Activated CD8-positive, alpha-beta T cell treated with anti-CD3 and anti-CD28 coated beads, Interleukin-2, amount 10 ng/mL, durations not matched to agents 7 days and 5 days (primary cell): ENCODE measurements around the gene CCL25. TPM values are rescaled to one million over a fixed set of nuclear protein-coding genes. Genes with fewer than 3 reads are reported as not detected.
"Not testable (repeated sequence)": the region's sequence is repeated elsewhere in the genome, so short reads cannot be mapped to it uniquely, and the experiment has no call there.

ENCODE experiments used
- ATAC-seq: fragments of 150-1000 bp; cut with Tn5 transposase; one replicate; pipeline ENCODE4 v1.10.0; 2021; ENCODE audit warnings: moderate library complexity
- CTCF ChIA-PET: fragments of 350-600 bp; sonication (Branson Sonifier 250); formaldehyde crosslinking; loops from one replicate; lab custom pipeline; 2021; ENCODE audit warnings: antibody characterized with exemption; lab: Charles Lee
- POLR2A ChIA-PET: fragments of 350-600 bp; sonication (Branson Sonifier 250); formaldehyde crosslinking; loops from one replicate; lab custom pipeline; 2021; ENCODE audit warnings: antibody characterized with exemption; lab: Charles Lee
- DNase-seq: peaks from one replicate; pipeline ENCODE4 v3.0.0-alpha.2; 2020
- H3K27ac Mint-ChIP-seq: one replicate; pipeline ENCODE4 v1.8.0; 2021; ENCODE audit warnings: mild to moderate bottlenecking, mixed read lengths
- H3K27me3 Mint-ChIP-seq: one replicate; pipeline ENCODE4 v1.8.0; 2021; ENCODE audit warnings: low read depth, mixed read lengths
- H3K36me3 Mint-ChIP-seq: one replicate; pipeline ENCODE4 v1.8.0; 2021; ENCODE audit warnings: low read depth, mixed read lengths
- H3K4me1 Mint-ChIP-seq: one replicate; pipeline ENCODE4 v1.8.0; 2021; ENCODE audit warnings: low read depth, mixed read lengths
- H3K4me3 Mint-ChIP-seq: one replicate; pipeline ENCODE4 v1.8.0; 2021; ENCODE audit warnings: mild to moderate bottlenecking, mixed read lengths
- H3K9me3 Mint-ChIP-seq: one replicate; pipeline ENCODE4 v1.8.0; 2022; ENCODE audit warnings: mixed read lengths; ENCODE audit not compliant: insufficient read depth
- total RNA-seq, 2 experiments: library from RNA; stranded (reverse); gene quantifications; one replicate each; pipeline ENCODE4 v1.2.3, GENCODE V29; 2021

CCL25 gene
- total RNA-seq, 2 experiments from 2014 or later: 10.0 to 10.2 TPM

DNA sequence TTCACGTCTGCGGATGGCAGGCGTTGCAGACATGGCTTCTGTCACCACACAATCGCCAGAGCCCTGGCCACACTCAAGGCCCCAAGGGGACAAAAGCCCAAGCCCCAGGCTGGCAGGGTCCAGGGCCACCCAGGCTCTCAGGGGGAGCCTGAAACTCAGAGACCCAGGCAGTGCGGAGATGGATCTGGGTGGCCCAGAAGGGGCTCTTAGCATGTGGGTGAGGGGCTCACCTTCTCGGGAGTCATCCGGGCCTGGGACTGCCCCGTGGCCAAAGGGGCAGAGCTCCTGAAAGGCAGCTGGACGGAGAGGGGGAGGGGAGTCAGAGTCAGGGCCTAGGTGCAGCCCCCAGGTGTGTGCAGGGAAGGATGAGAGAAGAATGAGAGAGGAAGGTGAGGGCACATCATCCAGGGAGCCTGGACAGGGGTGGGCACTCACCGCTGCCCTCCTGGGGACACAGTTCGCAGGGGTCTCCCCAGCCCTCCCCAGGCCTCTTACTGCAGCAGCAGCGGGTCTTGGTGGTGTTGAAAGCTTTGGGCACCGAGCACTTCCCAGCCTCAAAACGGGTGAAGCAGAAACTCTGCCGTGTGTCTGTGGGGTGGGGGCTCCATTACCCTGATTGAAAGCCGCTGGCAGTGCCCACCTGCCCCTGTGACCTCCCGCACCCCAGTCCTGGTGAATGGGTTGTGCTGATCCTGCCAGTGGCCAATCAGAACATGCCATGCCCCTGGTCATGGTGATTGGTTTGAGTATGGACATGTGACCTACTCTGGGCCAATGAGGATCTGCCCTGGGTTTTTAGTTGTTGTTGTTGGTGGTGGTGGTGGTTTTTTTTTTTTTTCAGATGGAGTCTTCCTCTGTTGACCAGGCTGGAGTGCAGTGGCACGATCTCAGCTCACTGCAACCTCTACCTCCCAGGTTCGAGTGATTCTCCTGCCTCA, 37.4 kb downstream of the CCL25 start:
- Mint-ChIP-seq H3K4me1 (no peaks in the 10 kb centered on the region), H3K4me3 (no peak overlapping the region), H3K36me3 (no peaks in the 10 kb centered on the region), H3K27ac (no peak overlapping the region), H3K27me3 (no peaks in the 10 kb centered on the region), H3K9me3 (peaks cover 7% of the 10 kb centered on the region)
- ChIA-PET CTCF (no interaction called here), POLR2A (no interaction called here)
- no peak for ATAC-seq
- DNase-seq: no peak

DNA sequence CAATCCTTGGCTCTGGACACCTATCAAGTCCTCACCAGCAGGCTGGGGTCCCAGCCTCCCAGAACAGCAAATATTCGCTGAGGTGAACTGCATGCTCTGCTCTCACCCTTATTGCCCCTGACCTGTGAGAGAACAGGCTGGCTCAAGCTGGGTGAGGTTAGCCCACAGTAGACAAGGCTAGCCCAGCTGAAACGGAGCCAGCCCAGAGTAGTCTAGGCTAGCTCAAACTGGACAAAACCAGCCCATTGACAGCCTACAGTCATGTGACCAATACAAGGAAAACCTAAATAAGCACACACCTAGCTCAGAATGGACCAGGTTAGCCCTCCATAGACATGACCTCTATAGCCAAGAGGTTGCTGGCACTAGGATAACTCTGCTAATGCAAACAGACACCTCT, 38.4 kb downstream of the CCL25 start:
- Mint-ChIP-seq H3K4me1 (no peaks in the 10 kb centered on the region), H3K36me3 (no peaks in the 10 kb centered on the region), H3K9me3 (peaks cover 11% of the 10 kb centered on the region), H3K27ac (no peak overlapping the region), H3K4me3 (no peak overlapping the region), H3K27me3 (no peaks in the 10 kb centered on the region)
- ChIA-PET POLR2A (no interaction called here), CTCF (no interaction called here)
- DNase-seq (no peak), ATAC-seq (no peak)

DNA sequence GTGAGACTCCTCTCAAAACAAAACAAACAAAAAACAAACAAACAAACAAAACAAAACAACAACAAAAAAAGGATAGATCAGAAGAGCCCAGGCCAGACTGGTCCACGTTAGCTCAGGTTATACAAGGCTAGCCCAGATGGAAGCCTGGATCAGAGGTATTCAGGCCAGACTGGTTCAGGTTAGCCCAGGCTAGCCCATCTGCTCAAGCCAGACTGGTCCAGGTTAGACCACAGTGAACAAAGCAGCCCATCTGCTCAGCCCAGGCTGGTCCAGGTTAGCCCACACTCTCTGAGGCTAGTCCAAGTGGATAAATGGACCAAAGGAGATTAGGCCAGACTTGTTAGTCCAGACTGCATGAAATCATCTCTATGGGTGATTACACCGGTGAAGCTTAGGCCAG, 41.2 kb downstream of the CCL25 start:
- Mint-ChIP-seq H3K36me3 (peaks cover 4% of the 10 kb centered on the region), H3K4me1 (no peaks in the 10 kb centered on the region), H3K4me3 (no peak overlapping the region), H3K9me3 (peaks cover 25% of the 10 kb centered on the region), H3K27me3 (peaks cover 3% of the 10 kb centered on the region), H3K27ac (no peak overlapping the region)
- DNase-seq: no peak
- CTCF ChIA-PET: no interaction called here
- POLR2A ChIA-PET: no interaction called here
- no peak for ATAC-seq

DNA sequence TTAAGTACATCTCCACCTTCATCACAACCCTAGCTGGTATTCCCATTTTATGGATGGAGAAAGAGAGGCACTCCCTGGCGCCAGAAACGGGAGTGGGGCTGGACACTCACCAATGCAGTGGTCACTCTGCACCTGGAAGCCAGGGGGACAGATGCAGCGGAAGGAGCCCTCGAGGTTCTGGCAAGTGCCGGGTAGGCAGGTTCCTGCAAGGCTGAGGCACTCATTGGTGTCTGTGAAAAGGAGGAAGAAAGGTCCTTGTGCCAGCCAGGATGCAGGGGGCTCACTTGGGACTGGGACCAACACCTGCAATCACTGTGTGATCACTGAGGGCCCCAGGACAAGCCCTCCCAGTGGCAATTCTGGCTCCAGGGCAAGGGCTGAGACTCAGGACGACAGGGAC, 41.8 kb downstream of the CCL25 start:
- Mint-ChIP-seq H3K27ac (no peak overlapping the region), H3K9me3 (peaks cover 25% of the 10 kb centered on the region), H3K4me3 (no peak overlapping the region), H3K27me3 (peaks cover 3% of the 10 kb centered on the region), H3K4me1 (no peaks in the 10 kb centered on the region), H3K36me3 (peaks cover 4% of the 10 kb centered on the region)
- ChIA-PET POLR2A (no interaction called here), CTCF (no interaction called here)
- DNase-seq (no peak), ATAC-seq (no peak)

DNA sequence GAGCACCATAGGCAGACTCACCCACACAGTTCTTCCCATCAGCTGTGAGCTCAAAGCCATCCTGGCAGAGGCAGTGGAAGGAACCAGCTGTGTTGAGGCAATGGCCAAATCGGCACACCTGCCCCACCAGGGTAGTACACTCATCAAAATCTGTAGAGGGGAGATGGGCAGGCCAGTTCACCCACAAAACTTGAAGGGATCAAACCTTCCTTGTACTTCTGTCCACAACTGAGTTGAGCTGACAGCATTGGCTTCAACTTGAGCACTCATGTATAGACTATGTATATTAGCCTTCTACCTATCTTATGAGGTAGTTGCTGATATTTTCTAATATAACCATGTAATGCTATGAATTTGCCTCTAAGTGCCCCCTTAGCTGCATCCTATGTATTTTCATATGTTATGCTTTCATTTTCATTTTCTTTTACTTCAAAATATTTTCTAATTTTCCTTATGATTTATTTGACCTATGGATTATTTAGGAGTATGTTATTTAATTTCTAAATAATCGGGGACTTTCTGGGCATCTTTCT, 42.9 kb downstream of the CCL25 start:
- Mint-ChIP-seq H3K27ac (no peak overlapping the region), H3K36me3 (peaks cover 4% of the 10 kb centered on the region), H3K4me1 (no peaks in the 10 kb centered on the region), H3K9me3 (peaks cover 25% of the 10 kb centered on the region), H3K27me3 (peaks cover 3% of the 10 kb centered on the region), H3K4me3 (no peak overlapping the region)
- DNase-seq (no peak), ATAC-seq (no peak)
- ChIA-PET CTCF (no interaction called here), POLR2A (no interaction called here)

DNA sequence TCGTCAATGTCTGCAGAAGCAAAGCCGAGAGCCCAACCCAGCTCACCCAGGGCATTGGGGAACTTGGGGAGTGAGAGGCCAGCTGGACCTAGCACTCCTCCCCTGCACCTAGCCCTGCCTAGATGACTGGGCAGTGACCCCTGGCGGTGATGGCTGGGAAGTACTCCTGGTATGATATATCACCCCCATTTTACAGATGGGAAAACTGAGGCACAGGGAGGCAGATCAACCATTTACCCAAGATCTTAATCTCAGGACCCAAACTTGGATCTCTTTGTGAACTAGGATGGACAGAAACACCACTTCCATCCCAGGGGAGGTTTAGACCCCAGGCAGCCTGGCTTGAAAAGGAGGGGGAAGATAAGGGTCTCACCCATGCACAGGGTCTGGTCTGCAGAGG, 43.5 kb downstream of the CCL25 start:
- ChIA-PET CTCF (no interaction called here), POLR2A (no interaction called here)
- peaks cover 3% of the 10 kb centered on the region for H3K27me3 Mint-ChIP-seq
- no peak overlapping the region for H3K27ac Mint-ChIP-seq
- no peak for DNase-seq
- H3K36me3 Mint-ChIP-seq: peaks cover 4% of the 10 kb centered on the region
- H3K4me1 Mint-ChIP-seq: no peaks in the 10 kb centered on the region
- H3K4me3 Mint-ChIP-seq: no peak overlapping the region
- no peak for ATAC-seq
- peaks cover 25% of the 10 kb centered on the region for H3K9me3 Mint-ChIP-seq

DNA sequence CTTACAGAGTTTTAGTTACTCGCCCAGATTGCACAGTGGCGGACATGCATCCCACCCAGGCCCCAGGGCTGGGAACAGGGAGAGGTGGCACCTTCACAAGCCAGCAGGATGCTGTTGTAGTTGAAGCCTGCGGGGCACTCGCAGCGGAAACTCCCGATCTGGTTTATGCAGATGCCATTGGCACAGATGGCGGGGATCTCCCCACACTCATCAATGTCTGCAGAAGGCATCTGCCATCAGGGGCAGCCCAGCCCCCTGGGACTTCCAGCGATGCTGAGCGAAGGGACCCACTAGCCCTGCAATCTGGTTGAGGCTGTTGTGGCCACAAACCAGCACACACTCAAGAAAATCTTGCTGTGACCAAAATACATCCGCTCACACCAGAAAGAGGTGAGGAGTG, 44.6 kb downstream of the CCL25 start:
- DNase-seq (no peak), ATAC-seq (no peak)
- Mint-ChIP-seq H3K9me3 (peaks cover 25% of the 10 kb centered on the region), H3K4me1 (no peaks in the 10 kb centered on the region), H3K27me3 (peaks cover 3% of the 10 kb centered on the region), H3K4me3 (no peak overlapping the region), H3K36me3 (peaks cover 4% of the 10 kb centered on the region), H3K27ac (no peak overlapping the region)
- POLR2A ChIA-PET: no interaction called here
- CTCF ChIA-PET: no interaction called here

DNA sequence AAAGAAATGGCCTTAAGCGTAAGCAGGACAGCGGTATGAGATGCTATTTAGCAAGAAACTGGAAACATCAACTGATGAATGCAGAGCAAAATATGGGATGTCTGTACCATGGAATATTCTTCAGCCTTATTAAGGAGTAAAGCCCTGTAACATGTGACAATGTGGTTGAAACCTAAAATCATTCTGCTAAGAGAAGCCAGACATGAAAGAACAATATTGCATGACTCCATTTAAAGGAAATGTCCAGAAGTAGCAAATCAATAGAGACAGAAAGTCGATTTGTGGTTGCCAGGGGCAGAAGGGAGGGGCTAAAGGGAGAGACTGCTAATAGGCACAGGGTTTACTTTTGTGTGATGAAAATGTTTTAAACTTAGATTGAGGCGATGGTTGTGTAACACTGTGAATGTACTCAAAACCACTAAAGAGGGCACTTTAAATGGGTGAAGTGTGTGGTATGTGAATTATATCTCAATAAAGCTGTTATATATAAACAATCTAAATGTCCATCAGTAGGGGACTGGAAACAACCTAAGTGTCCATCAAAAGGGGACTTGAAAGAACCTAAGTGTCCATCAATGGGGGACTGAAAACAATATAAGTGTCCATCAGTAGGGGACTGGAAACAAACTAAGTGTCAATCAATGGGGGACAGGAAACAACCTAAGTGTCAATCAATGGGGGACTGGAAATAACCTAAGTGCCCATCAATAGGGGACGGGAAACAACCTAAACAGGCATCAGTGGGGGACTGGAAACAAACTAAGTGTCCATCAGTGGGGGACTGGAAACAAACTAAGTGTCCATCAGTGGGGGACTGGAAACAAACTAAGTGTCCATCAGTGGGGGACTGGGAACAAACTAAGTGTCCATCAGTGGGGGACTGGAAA, 45.4 kb downstream of the CCL25 start:
- POLR2A ChIA-PET: no interaction called here
- Mint-ChIP-seq H3K4me3 (no peak overlapping the region), H3K27me3 (peaks cover 3% of the 10 kb centered on the region), H3K36me3 (peaks cover 4% of the 10 kb centered on the region), H3K9me3 (peaks cover 25% of the 10 kb centered on the region), H3K4me1 (no peaks in the 10 kb centered on the region), H3K27ac (no peak overlapping the region)
- ATAC-seq (no peak), DNase-seq (no peak)
- CTCF ChIA-PET: no interaction called here

DNA sequence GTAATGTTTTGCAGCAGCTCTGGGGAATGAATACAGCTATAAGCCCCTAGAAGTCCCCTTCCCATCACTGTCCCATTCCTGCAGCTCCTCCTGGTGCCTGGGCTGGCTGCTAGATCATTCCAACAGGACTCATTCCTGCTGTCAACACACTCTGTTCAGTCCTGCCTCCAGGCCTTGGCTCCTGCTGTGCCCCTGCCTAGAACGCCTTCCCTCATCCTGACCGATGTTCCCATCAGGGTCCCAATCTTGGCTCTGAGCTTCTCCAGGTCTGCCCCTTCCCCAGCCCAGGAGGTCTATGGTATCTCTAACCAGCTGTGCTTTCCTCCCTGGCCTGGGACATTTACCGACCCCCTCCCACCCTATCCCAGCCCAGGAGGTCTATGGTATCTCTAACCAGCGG, 48.8 kb downstream of the CCL25 start:
- peaks cover 3% of the 10 kb centered on the region for H3K36me3 Mint-ChIP-seq
- ChIA-PET CTCF (no interaction called here), POLR2A (no interaction called here)
- no peak overlapping the region for H3K4me3 Mint-ChIP-seq
- peaks cover 3% of the 10 kb centered on the region for H3K27me3 Mint-ChIP-seq
- no peak for DNase-seq
- peaks cover 10% of the 10 kb centered on the region for H3K9me3 Mint-ChIP-seq
- no peaks in the 10 kb centered on the region for H3K4me1 Mint-ChIP-seq
- ATAC-seq: no peak
- H3K27ac Mint-ChIP-seq: no peak overlapping the region

DNA sequence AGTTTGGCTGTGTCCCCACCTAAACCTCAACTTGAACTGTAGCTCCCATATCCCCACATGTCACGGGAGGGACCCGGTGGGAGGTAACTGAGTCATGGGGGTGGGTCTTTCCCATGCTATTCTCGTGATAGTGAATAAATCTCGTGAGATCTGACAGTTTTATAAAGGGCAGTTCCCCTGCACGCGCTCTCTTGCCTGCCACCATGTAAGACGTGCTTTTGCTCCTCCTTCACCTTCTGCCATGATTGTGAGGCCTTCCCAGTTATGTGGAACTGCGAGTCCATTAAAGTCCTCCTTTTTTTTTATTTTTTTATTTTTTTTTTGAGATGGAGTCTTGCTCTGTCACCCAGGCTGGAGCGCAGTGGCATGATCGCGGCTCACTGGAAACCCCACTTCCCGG, 49.4 kb downstream of the CCL25 start:
- H3K27ac Mint-ChIP-seq, CTCF ChIA-PET, H3K4me1 Mint-ChIP-seq, ATAC-seq, H3K4me3 Mint-ChIP-seq, DNase-seq, H3K36me3 Mint-ChIP-seq, POLR2A ChIA-PET, H3K9me3 Mint-ChIP-seq, H3K27me3 Mint-ChIP-seq: not testable (repeated sequence)

DNA sequence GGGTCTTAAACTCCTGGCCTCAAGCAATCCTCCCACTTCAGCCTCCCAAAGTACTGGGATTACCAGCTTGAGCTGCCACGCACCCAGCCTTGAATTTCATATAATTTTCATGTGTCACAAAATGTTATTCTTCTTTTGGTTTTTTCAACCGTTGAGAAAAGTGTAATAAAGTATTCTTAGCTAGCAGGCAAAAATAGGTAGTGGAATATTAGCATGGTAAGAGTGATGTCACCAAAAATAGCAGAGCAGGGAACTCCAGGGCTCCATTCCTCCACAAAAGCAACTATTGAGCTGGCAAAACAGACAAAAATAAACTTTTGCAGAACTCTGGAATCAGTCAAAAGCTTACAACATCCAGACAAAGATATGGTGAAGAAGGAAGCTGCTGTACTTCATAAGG, 52.9 kb downstream of the CCL25 start:
- peaks cover 9% of the 10 kb centered on the region for H3K27me3 Mint-ChIP-seq
- no peaks in the 10 kb centered on the region for H3K9me3 Mint-ChIP-seq
- POLR2A ChIA-PET: no interaction called here
- no peak overlapping the region for H3K4me3 Mint-ChIP-seq
- ATAC-seq: no peak
- CTCF ChIA-PET: no interaction called here
- no peaks in the 10 kb centered on the region for H3K36me3 Mint-ChIP-seq
- no peaks in the 10 kb centered on the region for H3K4me1 Mint-ChIP-seq
- no peak for DNase-seq
- no peak overlapping the region for H3K27ac Mint-ChIP-seq
